Measurements from ENCODE around the gene ELMOD3. TPM values are rescaled to one million over a fixed set of nuclear protein-coding genes. Genes with fewer than 3 reads are reported as not detected.
"Not testable (repeated sequence)": the region's sequence is repeated elsewhere in the genome, so short reads cannot be mapped to it uniquely, and the experiment has no call there.

The ELMOD3 gene
- total RNA-seq, 1 donor from 2014 or later, result 13.2 TPM

- no peak for FAIRE-seq
- DNase-seq (ENCODE audit: low read depth), result no peak
- no peak for TF ChIP-seq CTCF (IDR thresholded peaks at IDR 0.05; ENCODE audit: insufficient read depth, low read length, severe bottlenecking)
- H3K36me3 ChIP-seq (ENCODE audit: control insufficient read depth, insufficient read depth, low read length), result peaks cover 2% of the 10 kb centered on the region
- no peaks in the 10 kb centered on the region for H3K27me3 ChIP-seq (ENCODE audit: control insufficient read depth, insufficient read depth, low read length)
- H3K4me3 ChIP-seq (ENCODE audit: low read depth, low read length), result no peak overlapping the region
Observed at GRCh38 chr2:85376291-85377065, 21.9 kb downstream of the ELMOD3 start.

- TF ChIP-seq CTCF (IDR thresholded peaks at IDR 0.05; ENCODE audit: insufficient read depth, low read length, severe bottlenecking), result no peak
- no peak overlapping the region for H3K4me3 ChIP-seq (ENCODE audit: low read depth, low read length)
- no peak for FAIRE-seq
- H3K36me3 ChIP-seq (ENCODE audit: control insufficient read depth, insufficient read depth, low read length), result peaks cover 2% of the 10 kb centered on the region
- H3K27me3 ChIP-seq (ENCODE audit: control insufficient read depth, insufficient read depth, low read length), result no peaks in the 10 kb centered on the region
- DNase-seq (ENCODE audit: low read depth), result no peak
Observed at GRCh38 chr2:85377083-85377482, 22.5 kb downstream of the ELMOD3 start.

GRCh38 chr2:85378257-85378656, 23.7 kb downstream of the ELMOD3 start:
- DNase-seq (ENCODE audit: low read depth), result no peak
- Histone ChIP-seq H3K36me3 (ENCODE audit: control insufficient read depth, insufficient read depth, low read length) (peaks cover 2% of the 10 kb centered on the region), H3K4me3 (ENCODE audit: low read depth, low read length) (no peak overlapping the region), H3K27me3 (ENCODE audit: control insufficient read depth, insufficient read depth, low read length) (no peaks in the 10 kb centered on the region)
- no peak for TF ChIP-seq CTCF (IDR thresholded peaks at IDR 0.05; ENCODE audit: insufficient read depth, low read length, severe bottlenecking)
- FAIRE-seq, result no peak

GRCh38 chr2:85380048-85380447, 25.5 kb downstream of the ELMOD3 start:
- DNase-seq (ENCODE audit: low read depth), result no peak
- Histone ChIP-seq H3K4me3 (ENCODE audit: low read depth, low read length) (no peak overlapping the region), H3K36me3 (ENCODE audit: control insufficient read depth, insufficient read depth, low read length) (peaks cover 2% of the 10 kb centered on the region), H3K27me3 (ENCODE audit: control insufficient read depth, insufficient read depth, low read length) (no peaks in the 10 kb centered on the region)
- no peak for FAIRE-seq
- TF ChIP-seq CTCF (IDR thresholded peaks at IDR 0.05; ENCODE audit: insufficient read depth, low read length, severe bottlenecking), result no peak

GRCh38 chr2:85383151-85383550, 28.6 kb downstream of the ELMOD3 start:
- DNase-seq (ENCODE audit: low read depth); FAIRE-seq; H3K4me3 ChIP-seq (ENCODE audit: low read depth, low read length); H3K36me3 ChIP-seq (ENCODE audit: control insufficient read depth, insufficient read depth, low read length); H3K27me3 ChIP-seq (ENCODE audit: control insufficient read depth, insufficient read depth, low read length): not testable (repeated sequence)

GRCh38 chr2:85383850-85384249, 29.3 kb downstream of the ELMOD3 start:
- no peaks in the 10 kb centered on the region for H3K27me3 ChIP-seq (ENCODE audit: control insufficient read depth, insufficient read depth, low read length)
- DNase-seq (ENCODE audit: low read depth) (no peak), FAIRE-seq (no peak)
- no peak for TF ChIP-seq CTCF (IDR thresholded peaks at IDR 0.05; ENCODE audit: insufficient read depth, low read length, severe bottlenecking)
- H3K36me3 ChIP-seq (ENCODE audit: control insufficient read depth, insufficient read depth, low read length), result no peaks in the 10 kb centered on the region
- H3K4me3 ChIP-seq (ENCODE audit: low read depth, low read length), result no peak overlapping the region
